RPMI7951 (cell line): ENCODE results near the gene STARD3. TPM values are rescaled to one million over a fixed set of nuclear protein-coding genes. Genes with fewer than 3 reads are reported as not detected.

ENCODE experiments used
- DNase-seq: peaks from one replicate; pipeline ENCODE4 v3.0.0-alpha.2; 2012; ENCODE audit warnings: low read depth
- total RNA-seq: library from RNA; depleted of rRNA; stranded (reverse); fragments of >200 nt; shearing (Covaris generic); gene quantifications from 2 replicates; pipeline ENCODE4 v1.2.3, GENCODE V29; 2014

Gene STARD3
- total RNA-seq, 1 experiment from 2014 or later, result 26.0 TPM

DNA sequence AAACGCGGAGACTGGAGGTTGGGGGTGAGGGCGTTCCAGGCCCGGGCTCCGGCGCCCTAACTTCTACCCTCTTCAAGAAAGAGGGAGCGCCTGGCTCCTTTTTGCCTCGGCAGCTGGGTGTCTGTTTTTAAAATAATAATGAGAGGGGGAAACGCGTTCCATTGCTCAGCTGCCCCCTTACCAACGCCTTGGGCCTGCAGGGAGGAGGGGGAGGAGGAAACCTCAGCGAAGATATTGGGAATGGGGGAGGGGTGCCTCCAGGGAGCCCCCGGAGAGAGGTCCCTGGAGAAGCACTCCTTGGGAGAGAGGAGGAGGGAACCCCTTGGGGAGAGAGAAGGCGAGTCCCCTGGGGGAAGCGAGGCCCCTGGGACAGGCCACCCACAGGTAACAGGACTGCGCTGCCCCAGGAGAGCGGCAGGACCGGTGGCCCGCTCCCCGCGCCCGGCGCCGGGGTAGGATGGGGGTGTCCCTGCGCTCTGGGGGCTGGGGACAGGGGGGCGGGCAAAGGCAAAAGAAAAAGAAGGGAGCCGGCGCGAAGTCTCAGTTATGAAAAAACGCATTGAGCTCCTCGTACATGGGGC lies 31.9 kb upstream of the STARD3 start:
- DNase-seq, result no peak

DNA sequence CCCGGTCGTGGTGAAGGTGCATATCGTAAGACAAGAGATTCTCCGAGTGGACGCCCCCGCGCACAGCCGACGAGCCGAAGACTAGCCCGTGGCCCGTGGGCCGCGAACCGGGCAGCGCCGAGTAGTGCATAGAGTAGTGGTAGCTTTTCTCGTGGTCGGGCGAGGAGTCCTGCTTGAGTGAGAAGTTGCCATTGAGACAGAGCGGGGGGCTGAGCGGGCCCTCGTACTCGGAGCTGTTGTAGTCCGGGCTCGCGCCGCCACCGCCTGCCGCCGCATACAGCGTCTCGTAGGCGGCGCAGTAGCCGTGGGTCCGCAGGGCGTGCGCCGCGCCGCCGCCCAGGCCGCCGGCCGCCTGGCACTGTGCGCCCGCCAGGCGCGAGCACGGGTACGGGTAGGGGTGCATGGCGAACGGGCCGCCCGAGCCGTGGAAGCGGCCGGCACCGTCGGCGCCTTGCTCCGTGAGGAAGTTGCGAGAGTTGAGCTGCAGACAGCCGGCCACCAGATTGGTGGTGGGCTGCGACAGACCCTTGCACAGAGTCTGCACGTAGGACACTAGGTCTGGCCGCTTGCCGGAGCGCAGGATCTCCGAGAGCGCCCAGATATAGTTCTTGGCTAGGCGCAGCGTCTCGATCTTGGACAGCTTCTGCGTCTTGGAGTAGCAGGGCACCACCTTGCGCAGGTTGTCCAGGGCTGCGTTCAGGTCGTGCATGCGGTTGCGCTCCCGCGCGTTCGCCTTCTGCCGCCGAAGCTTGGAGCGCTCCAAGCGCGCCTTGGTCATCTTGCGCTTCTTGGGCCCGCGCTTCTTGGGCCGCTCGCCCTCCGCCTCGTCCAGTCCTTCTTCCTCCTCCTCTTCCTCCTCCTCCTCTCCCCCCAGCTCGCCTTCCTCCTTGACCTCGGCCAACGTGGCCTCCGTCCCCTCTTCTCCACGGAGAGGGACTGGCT lies 31.2 kb upstream of the STARD3 start:
- no peak for DNase-seq

DNA sequence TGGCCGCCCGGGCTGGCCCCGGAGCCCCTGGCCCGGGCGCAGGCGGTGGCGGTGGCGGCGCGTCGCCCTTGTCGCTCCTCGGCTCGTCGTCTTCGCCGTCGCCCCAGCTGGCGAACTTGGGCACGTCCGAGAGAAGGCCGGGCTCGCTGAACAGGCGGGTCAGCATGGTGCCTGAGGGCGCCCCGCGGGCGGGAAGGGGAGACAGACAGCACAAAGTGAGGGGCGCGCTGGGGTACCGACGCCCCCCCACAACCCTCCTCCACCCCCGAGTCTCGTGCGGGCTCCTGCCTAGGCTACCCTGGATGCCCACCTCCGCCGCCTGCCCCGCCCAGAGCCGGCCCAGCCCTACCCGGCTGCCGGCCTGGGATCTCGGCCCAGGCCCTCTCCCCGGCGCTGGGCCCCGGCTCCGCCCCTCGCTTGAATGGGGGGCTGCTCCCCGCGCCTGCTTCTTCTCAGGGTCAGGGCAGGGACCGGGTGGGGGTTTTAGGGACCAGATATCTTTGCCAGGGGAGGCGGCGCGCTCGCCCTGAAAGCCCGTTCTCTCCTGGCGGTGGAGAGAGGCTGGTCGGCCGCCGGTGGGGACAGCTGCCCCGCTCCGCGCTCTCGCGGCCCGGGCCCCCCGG lies 30.4 kb upstream of the STARD3 start:
- no peak for DNase-seq

DNA sequence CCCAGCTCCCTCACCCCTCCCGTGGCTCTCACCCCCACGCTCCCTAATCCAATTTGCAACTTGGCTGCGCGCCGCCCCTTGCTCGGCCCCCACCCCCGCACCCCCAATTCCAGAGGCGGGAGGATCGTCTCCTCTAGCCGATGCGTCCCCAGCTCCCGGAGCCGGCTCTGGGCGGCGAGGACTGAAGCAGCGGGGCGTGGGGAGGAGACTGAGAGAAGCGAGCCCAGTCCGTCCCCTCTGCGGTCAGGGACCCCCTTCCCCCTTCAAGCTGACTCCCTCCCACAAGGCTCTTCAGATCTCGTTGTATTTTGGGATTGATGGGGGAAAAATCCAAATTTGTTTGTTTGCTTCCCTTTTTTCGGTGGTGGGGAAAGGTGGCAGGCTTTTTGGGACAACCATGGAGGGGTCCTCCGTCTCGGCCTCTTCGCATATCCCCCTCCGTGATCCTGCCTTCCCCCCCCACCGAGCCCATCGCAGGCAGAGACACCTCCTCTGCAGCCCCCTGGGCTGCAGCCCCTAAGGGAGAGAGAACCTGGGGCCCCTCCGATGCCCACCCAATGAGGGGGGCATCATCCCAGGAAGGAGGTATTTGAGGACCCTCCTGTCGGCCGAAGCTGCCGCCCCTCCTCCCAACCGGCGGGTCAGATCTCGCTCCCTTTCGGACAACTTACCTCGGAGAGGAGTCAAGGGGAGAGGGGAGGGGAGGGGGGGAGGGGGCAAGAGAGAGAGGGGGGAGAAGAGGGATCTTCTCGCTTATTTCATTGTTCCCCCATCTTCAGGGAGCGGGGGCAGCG lies 29.7 kb upstream of the STARD3 start:
- no peak for DNase-seq

DNA sequence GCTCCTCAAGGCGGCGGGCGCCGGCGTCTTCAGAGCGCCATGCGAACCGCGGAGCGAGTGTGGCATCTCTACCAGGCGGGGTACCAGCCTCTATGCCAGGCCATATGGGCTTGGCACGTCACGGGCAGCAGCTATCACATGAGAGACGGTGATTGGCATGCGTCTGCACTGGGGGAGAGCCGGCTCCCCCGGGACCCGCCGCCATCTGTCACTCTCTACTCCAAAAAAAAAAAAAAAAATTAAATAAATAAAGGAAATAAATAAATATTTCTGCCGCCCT lies 29.2 kb upstream of the STARD3 start, which contains the start of gene NEUROD2:
Gene NEUROD2 (minus strand): TSS at position 70 of the 280 bp plus-strand sequence. CDS start 1,321 bp downstream, outside the sequence.
- no peak for DNase-seq

DNA sequence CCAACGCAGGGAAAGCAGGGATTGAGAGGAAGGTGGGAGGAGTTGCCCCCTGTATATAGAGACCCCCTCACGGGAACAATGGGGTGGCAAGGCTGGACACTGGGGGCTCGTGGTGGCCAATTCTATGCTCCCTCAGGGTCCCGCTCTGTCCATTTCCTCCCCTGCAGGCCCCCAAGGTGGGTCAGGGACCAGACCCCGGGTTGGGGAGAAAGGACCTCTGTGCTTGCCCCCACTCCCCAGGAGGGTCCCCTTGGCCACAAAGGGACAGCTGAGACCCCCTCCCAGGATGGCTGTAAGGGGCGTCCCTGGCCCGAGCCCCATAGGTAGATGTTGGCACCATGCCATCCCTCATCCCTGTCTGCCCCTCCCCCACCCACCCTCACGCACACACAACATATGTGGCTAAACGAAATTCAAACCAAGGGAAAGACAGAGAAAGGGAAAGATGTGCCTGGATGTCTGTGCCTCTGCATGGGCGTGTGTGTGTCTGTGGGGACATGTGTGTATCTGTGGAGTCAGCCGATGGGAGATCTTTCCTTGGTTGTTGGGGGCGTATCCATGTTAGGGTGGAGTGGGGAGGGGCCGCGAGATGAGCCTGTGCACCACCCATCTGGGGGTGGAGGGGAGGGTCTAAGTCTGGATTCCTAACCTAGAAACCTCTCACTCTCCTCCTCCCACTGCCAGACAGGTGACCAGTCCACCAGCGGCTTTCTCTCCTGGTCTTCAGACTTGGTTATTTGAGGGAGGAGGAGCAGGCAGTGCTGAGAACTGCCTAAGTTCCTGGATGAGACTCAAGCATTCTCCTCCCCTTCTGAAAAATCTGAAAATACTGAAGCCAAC lies 28.6 kb upstream of the STARD3 start:
- DNase-seq, result no peak

DNA sequence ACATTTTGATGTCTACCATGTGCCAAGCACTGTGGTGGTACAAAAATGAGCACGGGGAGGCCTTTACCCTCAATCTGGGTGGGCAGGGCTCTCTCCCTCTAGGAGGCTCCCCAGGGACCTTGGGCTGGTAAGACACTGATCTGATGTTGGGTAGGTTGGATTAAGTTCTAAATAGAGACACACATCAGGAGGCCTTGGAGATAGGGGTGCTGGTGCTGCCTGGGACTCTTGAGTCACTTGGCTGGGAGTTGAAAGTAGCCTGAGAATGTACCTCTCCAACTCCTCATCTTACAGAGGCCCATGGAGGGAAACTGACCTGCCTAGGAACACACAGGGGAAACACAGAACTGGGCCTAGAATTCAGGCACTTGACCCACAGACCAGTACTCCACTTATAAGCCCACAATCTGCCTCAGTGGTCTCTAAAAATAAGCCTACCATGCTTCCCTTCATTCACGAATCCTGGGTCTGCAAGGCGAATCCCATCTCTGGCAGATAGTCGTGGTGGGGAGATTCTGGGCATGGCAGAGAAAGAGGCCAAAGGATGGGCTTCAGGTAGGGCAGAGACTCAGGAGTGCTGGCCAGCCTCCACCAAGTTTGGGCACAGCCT lies 27.4 kb upstream of the STARD3 start:
- DNase-seq, result no peak

DNA sequence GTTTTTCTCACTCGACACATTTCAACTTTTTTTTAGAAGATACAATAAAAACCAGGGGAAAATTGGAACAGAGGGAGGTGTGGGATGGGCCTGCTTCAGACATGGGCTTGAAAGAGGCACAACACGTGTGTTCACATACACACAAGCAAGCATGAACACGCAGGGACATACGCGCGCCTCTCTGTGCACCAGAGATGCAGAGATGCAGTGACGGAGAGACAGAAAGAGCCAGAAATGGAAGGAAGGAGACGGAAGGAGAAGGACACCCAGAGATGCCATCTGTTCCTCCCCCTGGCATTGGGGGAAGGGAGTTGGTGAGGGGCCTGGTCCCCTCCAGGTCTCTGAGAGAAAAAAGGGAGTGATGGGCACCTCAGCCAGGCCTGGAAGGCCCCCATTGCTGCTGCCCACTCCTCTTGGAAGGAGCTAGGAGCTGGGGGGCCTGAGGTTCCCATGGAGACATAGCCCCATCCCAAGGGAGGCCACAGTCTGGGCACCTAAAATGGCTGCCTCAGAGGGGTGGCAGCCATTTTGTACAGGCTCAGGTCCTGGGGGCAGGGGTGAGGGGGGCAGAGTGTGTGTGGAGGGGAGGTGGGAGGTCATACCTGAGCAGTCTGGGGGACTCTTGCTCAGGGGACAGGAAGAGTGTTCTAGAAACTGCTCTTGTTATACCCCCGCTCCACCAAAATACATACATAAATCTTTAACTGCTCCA lies 25.4 kb upstream of the STARD3 start:
- DNase-seq, result no peak

DNA sequence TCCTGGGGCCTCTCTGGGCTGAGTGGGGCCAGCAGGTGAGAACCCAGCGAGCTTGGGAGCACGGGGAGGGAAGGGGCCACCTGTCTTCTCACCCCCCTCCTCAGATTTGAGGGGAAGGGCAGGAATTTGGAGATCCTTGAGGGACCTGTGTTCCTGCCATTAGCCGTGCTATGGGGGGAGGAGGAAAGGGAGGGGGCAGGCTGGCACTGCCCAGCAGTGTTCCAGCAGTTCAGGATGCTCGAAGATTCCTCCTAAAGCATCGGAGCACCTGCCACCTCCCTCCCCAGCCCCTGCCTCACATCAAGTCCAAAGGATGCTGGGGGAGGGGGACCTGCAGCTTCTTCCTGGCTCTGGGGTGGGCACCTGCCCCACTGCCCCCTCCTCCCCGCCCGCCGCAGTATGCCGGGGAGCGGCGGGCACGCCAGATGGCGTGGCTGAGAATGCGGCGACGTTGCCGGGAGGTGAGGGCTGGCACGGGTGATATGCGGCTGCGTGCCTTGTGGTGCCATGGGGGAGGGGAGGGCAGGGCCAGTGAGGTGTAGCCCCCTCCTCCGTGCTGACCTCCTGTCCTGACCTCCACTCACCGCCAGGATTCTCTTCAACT lies 24.6 kb upstream of the STARD3 start:
- no peak for DNase-seq

DNA sequence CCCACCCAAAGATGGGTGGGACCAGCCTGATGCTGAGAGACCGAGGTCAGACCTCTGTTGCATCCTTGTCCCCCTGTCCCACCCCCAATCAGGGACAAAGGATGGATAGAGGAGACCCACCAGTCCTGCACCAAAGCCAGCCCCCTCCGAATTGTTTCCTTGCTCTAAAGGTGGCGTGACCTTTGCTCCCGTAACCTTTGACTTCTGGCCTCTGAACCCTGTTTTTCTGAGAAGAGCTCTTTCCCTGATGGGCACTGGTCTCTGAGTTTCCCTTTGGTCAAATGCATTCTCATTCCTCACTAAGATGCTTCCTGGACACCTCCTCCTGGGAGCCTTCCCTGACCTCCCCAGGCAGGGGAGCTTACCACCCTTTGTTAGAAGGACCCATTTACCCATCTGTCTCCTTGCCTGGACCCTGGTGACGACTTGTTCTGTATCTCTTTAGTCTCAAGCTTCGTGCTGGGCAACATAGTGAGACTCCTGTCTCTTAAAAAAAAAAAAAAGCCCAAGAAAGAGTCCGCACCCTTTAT lies 23.9 kb upstream of the STARD3 start:
- no peak for DNase-seq

DNA sequence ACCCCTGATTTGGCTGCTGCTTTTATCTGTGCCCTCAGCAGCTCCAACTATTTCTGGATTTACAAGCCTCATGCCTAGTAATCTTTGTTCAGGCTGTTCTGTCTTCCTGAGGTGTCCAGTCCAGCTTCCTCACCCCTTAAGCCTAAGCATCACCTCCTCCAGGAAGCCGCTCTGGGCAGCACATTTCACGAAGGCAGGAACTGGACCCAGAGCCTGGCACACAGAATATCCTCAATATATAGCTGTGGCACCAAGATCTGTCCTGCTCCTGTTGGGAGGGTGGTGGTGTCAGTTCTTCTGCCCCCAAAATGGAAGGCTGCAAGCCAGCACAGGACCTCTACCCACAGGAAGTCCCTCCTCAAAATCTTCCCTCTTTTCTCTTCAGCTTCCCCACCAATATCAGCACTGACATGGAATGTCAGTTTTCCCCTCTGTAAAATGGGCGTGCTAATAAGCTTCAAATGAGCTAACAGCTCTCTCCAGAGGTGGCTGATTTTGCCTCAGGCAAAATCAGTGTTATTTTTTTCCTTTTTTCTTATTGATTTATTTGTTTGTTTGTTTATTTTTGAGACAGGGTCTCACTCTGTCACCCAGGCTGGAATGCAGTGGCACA lies 22.3 kb upstream of the STARD3 start:
- no peak for DNase-seq

DNA sequence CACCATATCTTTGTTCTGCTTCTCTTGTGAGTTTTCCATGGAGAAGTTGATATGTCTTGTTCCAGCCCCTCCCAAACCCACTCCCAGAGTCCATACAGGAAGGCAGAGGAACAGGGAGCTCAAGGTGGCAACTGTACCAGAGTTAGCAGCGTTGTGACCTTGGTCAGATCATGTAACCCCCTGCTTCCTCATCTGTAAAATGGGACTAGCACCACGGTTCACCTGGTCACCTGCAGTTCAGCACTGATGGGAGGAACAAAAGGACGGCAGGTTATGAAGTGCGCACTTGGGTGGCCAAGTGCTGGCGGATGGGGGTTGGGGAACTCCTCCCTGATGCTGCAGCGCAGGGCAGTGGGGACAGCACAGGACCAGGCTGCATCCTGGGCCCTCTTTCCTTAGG lies 21.5 kb upstream of the STARD3 start:
- no peak for DNase-seq

DNA sequence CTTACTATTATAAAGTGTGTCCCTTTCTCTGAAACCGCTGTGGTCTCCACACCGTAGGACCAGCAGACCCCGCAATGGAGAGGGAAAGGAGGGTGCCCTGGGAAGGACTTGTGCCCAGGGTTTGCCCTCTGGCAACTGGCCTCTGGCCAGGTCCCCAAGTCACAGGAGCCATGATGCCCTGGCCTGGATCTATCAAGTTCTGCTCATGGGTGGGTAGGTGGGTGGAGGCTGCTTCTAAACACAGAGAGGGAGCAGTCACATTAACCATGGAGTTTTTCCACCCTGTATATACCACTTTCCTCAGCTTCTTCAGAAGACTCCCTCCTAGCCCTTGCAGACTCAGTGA lies 19.9 kb upstream of the STARD3 start:
- no peak for DNase-seq

DNA sequence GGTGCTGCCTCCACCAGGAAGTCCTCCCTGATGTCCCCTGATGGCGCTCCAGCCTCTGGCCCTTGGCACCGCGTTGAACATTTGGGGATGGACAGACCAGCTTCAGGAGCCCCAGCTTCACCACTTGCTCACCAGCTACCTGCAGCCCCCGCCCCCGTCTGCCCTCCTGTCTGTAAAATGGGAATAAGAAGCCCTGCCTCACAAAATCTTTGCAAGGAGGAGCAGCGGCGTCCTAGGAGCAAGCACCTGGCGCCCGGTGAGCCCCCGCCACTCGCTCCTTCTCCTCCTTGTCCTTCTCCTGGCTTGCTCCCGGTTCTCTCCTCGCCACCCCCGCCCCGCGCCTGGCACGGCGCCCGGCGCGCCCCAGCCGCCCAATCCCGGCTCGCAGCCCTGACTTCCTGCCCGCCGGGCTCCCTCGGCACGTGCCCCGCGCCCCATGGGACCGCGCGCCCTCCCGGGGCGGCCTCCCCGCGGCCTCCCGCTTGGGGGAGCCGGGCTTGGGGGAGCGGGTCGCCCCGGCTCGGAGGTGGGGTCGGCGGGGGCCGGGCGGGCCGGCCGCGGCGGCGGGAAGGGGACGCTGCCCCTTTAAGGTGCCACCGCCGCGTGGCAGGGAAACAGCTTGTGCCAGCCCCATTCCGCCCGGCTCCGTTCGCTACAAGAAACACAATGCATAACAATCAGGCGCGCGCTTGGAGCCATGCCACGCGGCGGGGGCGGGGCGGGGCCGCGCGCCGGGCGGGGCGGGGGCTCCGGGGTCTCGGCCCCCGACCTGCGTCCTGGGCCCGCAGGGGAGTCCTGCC lies 19.3 kb upstream of the STARD3 start:
- DNase-seq, result peak; percentile 67

DNA sequence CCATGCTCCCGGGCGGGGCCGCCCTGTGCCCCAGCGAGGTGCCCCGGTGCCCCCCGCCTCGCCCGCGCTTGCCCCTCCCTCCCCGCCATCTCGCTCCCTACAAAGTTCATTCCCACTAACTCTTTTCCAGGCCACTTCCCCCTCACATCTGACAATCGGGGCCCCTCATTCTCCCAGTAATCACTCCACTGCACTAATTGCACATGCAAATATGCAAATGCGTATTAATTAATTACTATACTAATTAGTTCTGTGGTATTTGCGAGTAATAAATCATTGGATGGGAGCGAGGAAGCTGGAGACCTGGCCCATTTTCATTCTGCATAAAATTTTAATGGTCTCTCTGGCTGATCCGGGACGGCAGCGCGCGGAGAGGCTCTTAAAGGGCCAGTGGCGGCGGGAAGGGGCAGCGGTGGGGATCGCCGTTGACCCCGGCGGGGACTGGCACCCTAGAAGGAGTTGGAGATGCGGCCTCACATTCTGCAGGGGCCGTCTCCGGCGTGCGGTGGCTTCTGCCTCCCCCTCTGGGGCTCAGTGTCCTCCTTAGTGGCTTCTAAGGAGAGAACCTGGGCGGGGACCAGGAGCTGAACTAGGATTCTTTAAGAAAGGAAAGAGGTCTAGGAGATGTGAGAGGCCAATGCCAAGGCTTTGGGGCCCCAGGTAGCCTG lies 18.6 kb upstream of the STARD3 start:
- DNase-seq, result peak; percentile 12

DNA sequence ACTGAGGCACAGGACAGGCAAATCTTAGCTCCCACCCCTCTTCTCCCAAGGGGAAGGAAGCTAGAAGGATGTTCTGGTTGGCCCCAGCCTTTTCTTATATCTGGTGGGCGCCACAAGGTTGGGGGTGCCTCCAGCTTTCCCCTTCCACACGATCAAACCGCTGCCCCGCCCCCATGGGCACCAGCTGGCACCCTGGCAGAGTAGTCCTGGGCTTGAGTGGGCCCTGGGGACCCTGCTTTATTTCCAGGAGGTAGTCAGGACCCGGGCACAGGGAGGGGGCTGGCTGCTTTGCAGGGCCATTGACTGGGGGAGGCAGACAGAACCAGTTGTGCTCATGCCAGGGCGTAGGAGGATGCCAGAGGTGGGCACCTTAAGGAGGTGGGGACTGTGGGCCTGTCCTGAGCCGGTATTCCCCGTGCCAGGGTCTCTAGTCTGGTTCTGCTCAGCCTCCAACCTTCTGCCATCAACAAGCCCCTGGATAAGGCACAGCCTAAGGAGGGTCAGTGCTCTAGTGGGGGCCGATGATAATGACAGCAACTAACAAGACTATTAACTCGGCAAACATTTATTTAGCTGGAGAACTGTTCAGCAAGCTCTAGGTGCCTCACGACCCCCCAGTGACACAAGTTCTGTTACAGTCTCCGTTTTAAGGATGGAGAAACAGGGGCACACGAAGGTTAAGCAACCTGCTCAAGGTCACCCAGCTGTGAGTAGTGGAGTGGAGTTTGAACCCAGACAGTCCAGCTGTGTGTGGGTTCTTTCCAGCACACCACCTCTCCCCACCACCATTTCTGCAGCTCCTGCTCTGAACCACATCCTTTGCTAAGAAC lies 17.8 kb upstream of the STARD3 start:
- DNase-seq, result no peak

DNA sequence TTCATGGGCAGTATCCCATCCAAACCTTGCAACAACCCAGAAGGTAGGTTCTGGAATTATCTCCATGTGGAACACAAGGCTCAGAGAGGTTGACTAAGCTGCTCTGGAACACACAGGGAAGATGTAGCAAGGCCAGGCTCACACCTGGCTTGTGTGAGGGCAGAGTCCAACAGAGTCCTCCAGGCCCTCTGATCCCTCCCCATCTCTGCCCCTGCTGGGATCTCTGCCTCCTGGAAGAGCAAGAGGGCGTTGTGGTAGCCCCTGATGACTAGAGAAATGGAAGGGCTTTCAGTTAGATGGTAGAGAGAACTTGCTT lies 17.2 kb upstream of the STARD3 start:
- no peak for DNase-seq
